ENCODE measurements around the gene GANC. TPM values are rescaled to one million over a fixed set of nuclear protein-coding genes. Genes with fewer than 3 reads are reported as not detected.

GANC gene
- total and polyA plus RNA-seq, 2 experiments from 2014 or later, result 7.4 to 12.6 TPM

GRCh38 chr15:42360535-42361112 lies 87.6 kb downstream of the GANC start:
- no peaks in the 10 kb centered on the region for H3F3A ChIP-seq (replicated peaks; ENCODE audit: low read depth)
- H3K27ac Mint-ChIP-seq, result no peak overlapping the region
- no peaks in the 10 kb centered on the region for H4K20me1 ChIP-seq (replicated peaks; ENCODE audit: insufficient read depth)
- TF ChIP-seq NANOG (IDR thresholded peaks at IDR 0.05; ENCODE audit: borderline replicate concordance) (no peak), REST (IDR thresholded peaks at IDR 0.05; ENCODE audit: unreplicated experiment) (no peak), POLR2AphosphoS5 (IDR thresholded peaks at IDR 0.05; ENCODE audit: low read depth) (no peak), ZNF331 (CRISPR knock-in tag; IDR thresholded peaks at IDR 0.05; ENCODE audit: low read depth) (no peak), CREB1 (CRISPR knock-in tag; IDR thresholded peaks at IDR 0.05; ENCODE audit: low read depth) (no peak), STAT1 (IDR thresholded peaks at IDR 0.05; ENCODE audit: unreplicated experiment) (no peak), CTCF (conservative IDR thresholded peaks at IDR 0.05; ENCODE audit: low read depth in 2 of 2) (no peak), EZH2phosphoT487 (IDR thresholded peaks at IDR 0.05; ENCODE audit: unreplicated experiment) (no peak), EZH2 (IDR thresholded peaks at IDR 0.05; ENCODE audit: low read depth, unreplicated experiment) (no peak), ZNF114 (CRISPR knock-in tag; IDR thresholded peaks at IDR 0.05) (no peak), ETS1 (IDR thresholded peaks at IDR 0.05) (no peak), JUNB (IDR thresholded peaks at IDR 0.05; ENCODE audit: unreplicated experiment) (no peak), ZNF462 (CRISPR knock-in tag; IDR thresholded peaks at IDR 0.05) (no peak)
- no peaks in the 10 kb centered on the region; the same call in 1 of the 2 replicates for H3K36me3 ChIP-seq (ENCODE audit: insufficient read depth)
- peaks cover 10% of the 10 kb centered on the region for H3K27me3 Mint-ChIP-seq (ENCODE audit: insufficient read depth, low read depth, poor library complexity)
- H3K4me2 ChIP-seq, result no peak overlapping the region
- H3K27me3 ChIP-seq (ENCODE audit: insufficient read depth), result no peaks in the 10 kb centered on the region
- H3K4me3 Mint-ChIP-seq, result no peak overlapping the region
- no peak overlapping the region for H3K4me3 ChIP-seq
- H3K36me3 Mint-ChIP-seq (ENCODE audit: low read depth), result no peaks in the 10 kb centered on the region
- H3K9me2 ChIP-seq (ENCODE audit: insufficient read depth), result peaks cover 20% of the 10 kb centered on the region
- peaks cover 24% of the 10 kb centered on the region for H3K4me1 ChIP-seq (ENCODE audit: insufficient read depth)
- no peak overlapping the region for H3K27ac ChIP-seq (ENCODE audit: low read depth)
- no peaks in the 10 kb centered on the region for H3K9me3 Mint-ChIP-seq
- H3K4me1 Mint-ChIP-seq, result peaks cover 24% of the 10 kb centered on the region
- H2AFZ ChIP-seq, result no peak overlapping the region
- DNase-seq (ENCODE audit: low spot score) (no peak), ATAC-seq (no peak)
- no peaks in the 10 kb centered on the region for H3K79me2 ChIP-seq (replicated peaks; ENCODE audit: insufficient read depth)

All from GM23338 (cell line).